Endothelial cell of umbilical vein (primary cell): ENCODE data around the gene AP1G1.

ENCODE experiments used
- EZH2 ChIP-seq: IDR thresholded peaks from 2 replicates; pipeline ENCODE4 v1.6.1; 2012; ENCODE audit warnings: borderline replicate concordance, low read depth, mild to moderate bottlenecking, moderate library complexity, low read length, inconsistent platforms; ENCODE audit not compliant: severe bottlenecking
- GATA2 ChIP-seq: IDR thresholded peaks from 2 replicates; pipeline ENCODE4 v1.7.0; 2011; ENCODE audit warnings: low read depth, mild to moderate bottlenecking, moderate library complexity, mixed read lengths, low read length; ENCODE audit not compliant: insufficient read length, insufficient read depth
- JUN ChIP-seq: IDR thresholded peaks from 2 replicates; pipeline ENCODE4 v1.6.1; 2011; ENCODE audit warnings: borderline replicate concordance, low read depth; ENCODE audit not compliant: insufficient read length, insufficient read depth
- MAX ChIP-seq: IDR thresholded peaks from 2 replicates; pipeline ENCODE4 v1.6.1; 2011; ENCODE audit not compliant: insufficient read depth, insufficient read length
- POLR2A ChIP-seq: IDR thresholded peaks from 2 replicates; pipeline ENCODE4 v1.6.1; 2012; ENCODE audit warnings: low read depth, mild to moderate bottlenecking, control low read depth, low read length
- POLR2AphosphoS5 ChIP-seq: IDR thresholded peaks from 2 replicates; pipeline ENCODE4 v1.6.1; 2012; ENCODE audit warnings: low read depth, mild to moderate bottlenecking, control low read depth, low read length, moderate library complexity; ENCODE audit not compliant: insufficient read depth
- TF ChIP-seq, protein P1 (sequence below), 2 donors: IDR thresholded peaks; 1 replicate in 1 of 2; 2 replicates in 1 of 2; pipeline ENCODE4 v1.5.1; 2011; ENCODE audit warnings: low read length in 2 of 2, mild to moderate bottlenecking in 2 of 2, moderate library complexity in 2 of 2, control low read depth in 1 of 2, inconsistent platforms in 1 of 2, low read depth in 1 of 2; ENCODE audit not compliant: insufficient read depth in 1 of 2; ENCODE audit errors: extremely low read depth in 1 of 2

GRCh38 chr16:71845639-71846430 is 37.2 kb upstream of the AP1G1 start, which contains the start of gene ATXN1L:
- TF ChIP-seq, protein P1, sequence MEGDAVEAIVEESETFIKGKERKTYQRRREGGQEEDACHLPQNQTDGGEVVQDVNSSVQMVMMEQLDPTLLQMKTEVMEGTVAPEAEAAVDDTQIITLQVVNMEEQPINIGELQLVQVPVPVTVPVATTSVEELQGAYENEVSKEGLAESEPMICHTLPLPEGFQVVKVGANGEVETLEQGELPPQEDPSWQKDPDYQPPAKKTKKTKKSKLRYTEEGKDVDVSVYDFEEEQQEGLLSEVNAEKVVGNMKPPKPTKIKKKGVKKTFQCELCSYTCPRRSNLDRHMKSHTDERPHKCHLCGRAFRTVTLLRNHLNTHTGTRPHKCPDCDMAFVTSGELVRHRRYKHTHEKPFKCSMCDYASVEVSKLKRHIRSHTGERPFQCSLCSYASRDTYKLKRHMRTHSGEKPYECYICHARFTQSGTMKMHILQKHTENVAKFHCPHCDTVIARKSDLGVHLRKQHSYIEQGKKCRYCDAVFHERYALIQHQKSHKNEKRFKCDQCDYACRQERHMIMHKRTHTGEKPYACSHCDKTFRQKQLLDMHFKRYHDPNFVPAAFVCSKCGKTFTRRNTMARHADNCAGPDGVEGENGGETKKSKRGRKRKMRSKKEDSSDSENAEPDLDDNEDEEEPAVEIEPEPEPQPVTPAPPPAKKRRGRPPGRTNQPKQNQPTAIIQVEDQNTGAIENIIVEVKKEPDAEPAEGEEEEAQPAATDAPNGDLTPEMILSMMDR (IDR thresholded peaks at IDR 0.05; ENCODE audit: extremely low read depth in 1 of 2, insufficient read depth in 1 of 2, low read depth in 1 of 2, low read length in 2 of 2): no peak
- TF ChIP-seq GATA2: no peak
- TF ChIP-seq EZH2: no peak
- TF ChIP-seq JUN: no peak
- TF ChIP-seq POLR2A: peak; percentile 93
- TF ChIP-seq POLR2AphosphoS5: peak; percentile 92
- no peak for TF ChIP-seq MAX
